ENCODE measurements around the gene SPECC1L.
"Not testable (repeated sequence)": the region's sequence is repeated elsewhere in the genome, so short reads cannot be mapped to it uniquely, and the experiment has no call there.

SPECC1L gene

GRCh38 chr22:24264329-24264896, 6.2 kb upstream of the SPECC1L start:
- H3K9me3 ChIP-seq (ENCODE audit: control insufficient read depth, low read length); H3K36me3 ChIP-seq (ENCODE audit: control insufficient read depth, insufficient read depth, low read length); H3K4me1 ChIP-seq (ENCODE audit: control insufficient read depth, insufficient read depth, low read length, poor library complexity, severe bottlenecking); H3K4me3 ChIP-seq (ENCODE audit: extremely low read depth, insufficient read depth, low read length, poor library complexity, severe bottlenecking): not testable (repeated sequence)
- WGBS, 2 experiments (ENCODE audit: insufficient coverage in 2 of 2): no CpG with 5 or more reads among the region's 9 CpGs
- H3K27ac ChIP-seq (ENCODE audit: low read depth, low read length, severe bottlenecking): peak overlapping the region; percentile 73

- Histone ChIP-seq H3K27ac (ENCODE audit: low read depth, low read length, severe bottlenecking) (no peak overlapping the region), H3K36me3 (ENCODE audit: control insufficient read depth, insufficient read depth, low read length) (no peaks in the 10 kb centered on the region), H3K4me3 (ENCODE audit: extremely low read depth, insufficient read depth, low read length, poor library complexity, severe bottlenecking) (no peak overlapping the region), H3K4me1 (ENCODE audit: control insufficient read depth, insufficient read depth, low read length, poor library complexity, severe bottlenecking) (peaks cover 8% of the 10 kb centered on the region), H3K9me3 (ENCODE audit: control insufficient read depth, low read length) (no peaks in the 10 kb centered on the region)
These were observed 4.9 kb upstream of the SPECC1L start for GRCh38 chr22:24265734-24266133.

- H3K4me1 ChIP-seq (ENCODE audit: control insufficient read depth, insufficient read depth, low read length, poor library complexity, severe bottlenecking); H3K4me3 ChIP-seq (ENCODE audit: extremely low read depth, insufficient read depth, low read length, poor library complexity, severe bottlenecking); H3K9me3 ChIP-seq (ENCODE audit: control insufficient read depth, low read length); H3K27ac ChIP-seq (ENCODE audit: low read depth, low read length, severe bottlenecking); H3K36me3 ChIP-seq (ENCODE audit: control insufficient read depth, insufficient read depth, low read length): not testable (repeated sequence)
- 83 to 84% methylated on average over 3 to 5 of the region's 6 CpGs for WGBS, 2 experiments (ENCODE audit: insufficient coverage in 2 of 2)
These were observed 4.1 kb upstream of the SPECC1L start for GRCh38 chr22:24266495-24266894.

GRCh38 chr22:24271386-24271854, 789 bp downstream of the SPECC1L start:
- Histone ChIP-seq H3K27ac (ENCODE audit: low read depth, low read length, severe bottlenecking) (peak overlapping the region; percentile 87), H3K4me1 (ENCODE audit: control insufficient read depth, insufficient read depth, low read length, poor library complexity, severe bottlenecking) (peaks cover 8% of the 10 kb centered on the region), H3K36me3 (ENCODE audit: control insufficient read depth, insufficient read depth, low read length) (no peaks in the 10 kb centered on the region), H3K4me3 (ENCODE audit: extremely low read depth, insufficient read depth, low read length, poor library complexity, severe bottlenecking) (peak overlapping the region; percentile 93), H3K9me3 (ENCODE audit: control insufficient read depth, low read length) (no peaks in the 10 kb centered on the region)
- 0 to 1% methylated on average over 16 to 19 of the region's 25 CpGs for WGBS, 2 experiments (ENCODE audit: insufficient coverage in 2 of 2)

GRCh38 chr22:24273031-24273430, 2.4 kb downstream of the SPECC1L start:
- H3K4me1 ChIP-seq (ENCODE audit: control insufficient read depth, insufficient read depth, low read length, poor library complexity, severe bottlenecking); H3K4me3 ChIP-seq (ENCODE audit: extremely low read depth, insufficient read depth, low read length, poor library complexity, severe bottlenecking); H3K36me3 ChIP-seq (ENCODE audit: control insufficient read depth, insufficient read depth, low read length); H3K27ac ChIP-seq (ENCODE audit: low read depth, low read length, severe bottlenecking); H3K9me3 ChIP-seq (ENCODE audit: control insufficient read depth, low read length): not testable (repeated sequence)
- no CpG with 5 or more reads among the region's 2 CpGs for WGBS, 2 experiments (ENCODE audit: insufficient coverage in 2 of 2)

- not testable (repeated sequence) for H3K27ac ChIP-seq (ENCODE audit: low read depth, low read length, severe bottlenecking); H3K36me3 ChIP-seq (ENCODE audit: control insufficient read depth, insufficient read depth, low read length); H3K9me3 ChIP-seq (ENCODE audit: control insufficient read depth, low read length); H3K4me1 ChIP-seq (ENCODE audit: control insufficient read depth, insufficient read depth, low read length, poor library complexity, severe bottlenecking); H3K4me3 ChIP-seq (ENCODE audit: extremely low read depth, insufficient read depth, low read length, poor library complexity, severe bottlenecking)
- WGBS, 2 experiments (ENCODE audit: insufficient coverage in 2 of 2): 66 to 86% methylated on average over 1 to 4 of the region's 4 CpGs
These were observed 3.3 kb downstream of the SPECC1L start for GRCh38 chr22:24273906-24274305.

- H3K9me3 ChIP-seq (ENCODE audit: control insufficient read depth, low read length); H3K36me3 ChIP-seq (ENCODE audit: control insufficient read depth, insufficient read depth, low read length); H3K27ac ChIP-seq (ENCODE audit: low read depth, low read length, severe bottlenecking); H3K4me3 ChIP-seq (ENCODE audit: extremely low read depth, insufficient read depth, low read length, poor library complexity, severe bottlenecking); H3K4me1 ChIP-seq (ENCODE audit: control insufficient read depth, insufficient read depth, low read length, poor library complexity, severe bottlenecking): not testable (repeated sequence)
- WGBS, 2 experiments (ENCODE audit: insufficient coverage in 2 of 2): 90 to 93% methylated on average over 5 to 6 of the region's 7 CpGs
These were observed 4.2 kb downstream of the SPECC1L start for GRCh38 chr22:24274696-24275405.

GRCh38 chr22:24280363-24280762, 9.7 kb downstream of the SPECC1L start:
- not testable (repeated sequence) for H3K9me3 ChIP-seq (ENCODE audit: control insufficient read depth, low read length); H3K27ac ChIP-seq (ENCODE audit: low read depth, low read length, severe bottlenecking); H3K4me3 ChIP-seq (ENCODE audit: extremely low read depth, insufficient read depth, low read length, poor library complexity, severe bottlenecking)
- H3K4me1 ChIP-seq (ENCODE audit: control insufficient read depth, insufficient read depth, low read length, poor library complexity, severe bottlenecking): peaks cover 17% of the 10 kb centered on the region
- H3K36me3 ChIP-seq (ENCODE audit: control insufficient read depth, insufficient read depth, low read length): peaks cover 10% of the 10 kb centered on the region
- 80 to 100% methylated on average over 1 of the region's 1 CpG for WGBS, 2 experiments (ENCODE audit: insufficient coverage in 2 of 2)

GRCh38 chr22:24282401-24282800, 11.8 kb downstream of the SPECC1L start:
- H3K27ac ChIP-seq (ENCODE audit: low read depth, low read length, severe bottlenecking): no peak overlapping the region
- peaks cover 30% of the 10 kb centered on the region for H3K4me1 ChIP-seq (ENCODE audit: control insufficient read depth, insufficient read depth, low read length, poor library complexity, severe bottlenecking)
- WGBS, 2 experiments (ENCODE audit: insufficient coverage in 2 of 2): 83 to 100% methylated on average over 1 of the region's 2 CpGs
- no peaks in the 10 kb centered on the region for H3K9me3 ChIP-seq (ENCODE audit: control insufficient read depth, low read length)
- no peak overlapping the region for H3K4me3 ChIP-seq (ENCODE audit: extremely low read depth, insufficient read depth, low read length, poor library complexity, severe bottlenecking)
- peaks cover 14% of the 10 kb centered on the region for H3K36me3 ChIP-seq (ENCODE audit: control insufficient read depth, insufficient read depth, low read length)

GRCh38 chr22:24284747-24285203, 14.1 kb downstream of the SPECC1L start:
- H3K27ac ChIP-seq (ENCODE audit: low read depth, low read length, severe bottlenecking): peak overlapping the region; percentile 76
- WGBS, 2 experiments (ENCODE audit: insufficient coverage in 2 of 2): 55 to 68% methylated on average over 2 of the region's 2 CpGs
- H3K4me1 ChIP-seq (ENCODE audit: control insufficient read depth, insufficient read depth, low read length, poor library complexity, severe bottlenecking): peaks cover 41% of the 10 kb centered on the region
- peaks cover 10% of the 10 kb centered on the region for H3K36me3 ChIP-seq (ENCODE audit: control insufficient read depth, insufficient read depth, low read length)
- no peaks in the 10 kb centered on the region for H3K9me3 ChIP-seq (ENCODE audit: control insufficient read depth, low read length)
- no peak overlapping the region for H3K4me3 ChIP-seq (ENCODE audit: extremely low read depth, insufficient read depth, low read length, poor library complexity, severe bottlenecking)

GRCh38 chr22:24285245-24285644, 14.6 kb downstream of the SPECC1L start:
- WGBS, 2 experiments (ENCODE audit: insufficient coverage in 2 of 2): 0 to 80% methylated on average over 1 of the region's 4 CpGs
- peak overlapping the region; percentile 76 for H3K27ac ChIP-seq (ENCODE audit: low read depth, low read length, severe bottlenecking)
- no peak overlapping the region for H3K4me3 ChIP-seq (ENCODE audit: extremely low read depth, insufficient read depth, low read length, poor library complexity, severe bottlenecking)
- H3K9me3 ChIP-seq (ENCODE audit: control insufficient read depth, low read length): no peaks in the 10 kb centered on the region
- peaks cover 45% of the 10 kb centered on the region for H3K4me1 ChIP-seq (ENCODE audit: control insufficient read depth, insufficient read depth, low read length, poor library complexity, severe bottlenecking)
- H3K36me3 ChIP-seq (ENCODE audit: control insufficient read depth, insufficient read depth, low read length): peaks cover 10% of the 10 kb centered on the region

All from mesodermal cell (in vitro differentiated cells).